ENCODE data around the gene SCMH1.
A peak's percentile ranks its signal among the peaks of the same experiment; 100 is the strongest.

The SCMH1 gene

DNA sequence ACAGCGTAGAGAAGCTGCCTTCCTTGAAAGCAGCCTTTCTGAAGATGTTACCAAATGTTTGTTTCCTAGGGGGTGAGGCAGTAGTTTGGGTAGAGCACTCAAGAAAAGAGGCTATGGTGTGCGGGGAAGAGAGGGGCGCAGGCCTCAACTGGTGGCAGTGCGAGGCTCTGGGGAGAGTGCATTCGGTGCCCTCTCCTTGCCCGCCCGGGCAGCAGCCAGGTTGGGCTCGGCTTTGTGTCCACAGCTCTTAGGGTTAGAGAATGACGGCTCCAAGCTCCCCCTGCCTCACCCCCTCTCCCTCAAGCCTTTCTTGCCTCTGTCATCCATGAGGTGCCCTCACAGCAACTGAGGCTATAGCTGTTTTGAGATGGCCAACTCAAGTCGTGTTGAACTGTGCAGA is 219.7 kb downstream of the SCMH1 start:
- DNase-seq, result no peak

GRCh38 chr1:41021526-41022308 is 220.4 kb downstream of the SCMH1 start, which contains the start of gene SLFNL1:
Gene SLFNL1 (minus strand): TSS chr1:41021725. CDS start chr1:41020660, 1,065 bp downstream.
- no peak for DNase-seq

- no peak for DNase-seq
Observed at GRCh38 chr1:41020654-41021053, 221.5 kb downstream of the SCMH1 start.

- DNase-seq, result no peak
Observed at GRCh38 chr1:41020109-41020576, 222.0 kb downstream of the SCMH1 start.

- no peak for DNase-seq
Observed at GRCh38 chr1:41019353-41019745, 222.8 kb downstream of the SCMH1 start.

- DNase-seq, result no peak
Observed at GRCh38 chr1:41018018-41018410, 224.1 kb downstream of the SCMH1 start.

GRCh38 chr1:41017141-41018017 is 224.7 kb downstream of the SCMH1 start:
- no peak for DNase-seq

DNA sequence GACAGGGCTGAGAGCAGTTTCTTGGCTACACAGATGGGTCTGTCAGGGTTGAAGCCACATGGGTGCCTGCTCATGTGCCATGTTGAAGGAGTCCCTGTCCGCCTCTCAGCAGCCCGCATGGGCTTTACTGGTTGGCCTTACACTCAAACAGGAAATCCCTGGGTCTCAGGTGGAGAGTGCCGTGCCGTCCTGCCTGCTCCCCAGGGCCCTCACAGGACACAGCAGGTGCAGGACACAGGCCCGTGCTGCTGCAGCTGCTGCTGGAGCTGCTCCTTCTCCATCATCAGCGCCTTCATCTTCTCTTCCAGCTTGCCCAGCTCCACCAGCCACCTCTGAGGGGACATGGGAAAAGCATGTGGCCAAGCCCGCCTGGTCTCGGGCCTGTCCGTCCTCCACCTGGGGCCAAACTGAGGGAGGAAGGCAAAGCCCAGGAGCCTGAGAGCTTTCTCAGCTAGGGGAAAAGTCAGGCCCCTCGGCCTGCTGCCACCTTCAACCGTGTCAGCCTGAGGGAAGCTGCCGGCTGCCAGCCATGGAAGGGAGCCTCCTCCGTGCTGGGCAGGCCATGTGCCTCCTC is 226.1 kb downstream of the SCMH1 start:
- DNase-seq, result no peak

- DNase-seq, result no peak
Observed at GRCh38 chr1:41015281-41015896, 226.7 kb downstream of the SCMH1 start.

DNA sequence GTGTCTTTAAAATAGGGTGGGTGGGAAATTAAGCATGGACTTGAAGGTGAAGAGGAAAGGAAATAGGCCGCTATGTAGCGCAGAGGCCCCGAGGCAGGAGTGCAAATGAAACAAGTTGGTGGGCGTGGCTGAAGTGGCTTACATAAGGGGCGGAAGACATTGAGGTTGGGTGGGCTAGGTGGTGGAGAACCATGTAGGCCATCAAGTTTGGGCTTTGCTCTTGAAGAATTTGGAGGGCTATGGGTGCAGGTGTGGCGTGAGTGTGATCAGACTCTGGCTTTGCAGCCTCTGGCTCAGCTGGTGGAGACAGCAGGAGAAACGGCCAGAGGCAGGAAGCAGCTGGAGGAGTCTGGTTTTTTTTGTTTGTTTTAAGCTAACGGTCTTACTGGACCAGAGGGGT is 227.2 kb downstream of the SCMH1 start:
- DNase-seq, result no peak

DNA sequence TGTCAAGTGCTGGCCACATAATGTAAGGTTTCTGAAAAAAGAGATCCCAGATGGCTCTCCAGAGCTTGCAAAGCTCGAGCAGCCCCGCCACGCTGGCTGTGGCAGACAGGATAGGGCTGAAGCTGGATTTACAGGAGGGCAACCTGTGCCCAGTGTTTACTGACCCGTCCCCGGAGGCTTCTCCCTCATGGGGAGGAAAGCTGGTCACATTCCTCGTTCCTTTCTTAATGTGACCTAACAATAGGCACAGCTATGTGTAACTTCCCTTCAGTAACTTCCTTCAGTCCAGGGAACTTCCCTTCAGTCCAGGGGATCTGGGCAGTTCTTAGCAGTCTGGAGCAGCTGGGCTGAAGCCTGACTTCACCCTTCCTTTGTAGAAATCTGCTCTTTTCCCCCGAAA is 228.3 kb downstream of the SCMH1 start:
- no peak for DNase-seq

GRCh38 chr1:41013024-41013423 is 229.1 kb downstream of the SCMH1 start:
- DNase-seq, result no peak

DNA sequence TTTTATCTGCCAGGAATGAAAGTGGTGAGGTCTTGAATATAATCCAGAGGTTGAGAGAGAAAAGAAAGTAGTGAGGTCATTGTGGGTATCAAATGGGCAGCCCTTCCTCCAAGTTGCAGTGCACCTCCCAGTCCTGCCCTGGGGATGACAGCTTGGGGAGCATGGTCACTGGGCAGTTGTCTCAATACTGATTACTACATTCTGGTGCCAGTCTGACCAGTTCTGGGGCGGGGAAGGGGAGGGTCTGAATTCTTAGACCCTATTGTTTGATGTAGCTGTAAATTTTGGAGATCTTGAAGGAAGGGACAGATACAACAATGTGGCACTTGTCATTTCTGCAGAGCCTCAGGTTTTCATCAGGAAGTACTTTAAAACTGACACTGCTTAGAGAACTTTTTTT is 231.8 kb downstream of the SCMH1 start:
- no peak for DNase-seq

DNA sequence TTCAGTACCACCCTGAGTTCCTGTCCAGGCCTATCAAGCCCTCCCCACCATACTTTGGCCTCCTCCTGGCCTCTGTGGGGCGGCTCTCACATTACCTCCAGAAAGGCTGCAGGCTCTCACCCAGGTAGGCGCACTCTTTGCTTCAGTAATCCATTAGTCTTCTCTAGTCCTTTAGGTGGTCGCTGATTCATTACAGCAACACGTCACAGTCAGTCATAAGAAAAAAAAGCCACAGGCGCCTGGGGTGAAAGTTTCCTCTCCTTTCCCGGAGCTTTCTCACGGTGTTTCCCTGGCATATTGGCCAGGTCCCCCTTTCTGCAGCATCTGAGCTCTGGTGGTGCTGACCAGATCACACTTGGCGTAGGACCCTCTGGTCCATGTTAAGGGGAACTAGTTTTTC is 232.6 kb downstream of the SCMH1 start:
- DNase-seq, result no peak

DNA sequence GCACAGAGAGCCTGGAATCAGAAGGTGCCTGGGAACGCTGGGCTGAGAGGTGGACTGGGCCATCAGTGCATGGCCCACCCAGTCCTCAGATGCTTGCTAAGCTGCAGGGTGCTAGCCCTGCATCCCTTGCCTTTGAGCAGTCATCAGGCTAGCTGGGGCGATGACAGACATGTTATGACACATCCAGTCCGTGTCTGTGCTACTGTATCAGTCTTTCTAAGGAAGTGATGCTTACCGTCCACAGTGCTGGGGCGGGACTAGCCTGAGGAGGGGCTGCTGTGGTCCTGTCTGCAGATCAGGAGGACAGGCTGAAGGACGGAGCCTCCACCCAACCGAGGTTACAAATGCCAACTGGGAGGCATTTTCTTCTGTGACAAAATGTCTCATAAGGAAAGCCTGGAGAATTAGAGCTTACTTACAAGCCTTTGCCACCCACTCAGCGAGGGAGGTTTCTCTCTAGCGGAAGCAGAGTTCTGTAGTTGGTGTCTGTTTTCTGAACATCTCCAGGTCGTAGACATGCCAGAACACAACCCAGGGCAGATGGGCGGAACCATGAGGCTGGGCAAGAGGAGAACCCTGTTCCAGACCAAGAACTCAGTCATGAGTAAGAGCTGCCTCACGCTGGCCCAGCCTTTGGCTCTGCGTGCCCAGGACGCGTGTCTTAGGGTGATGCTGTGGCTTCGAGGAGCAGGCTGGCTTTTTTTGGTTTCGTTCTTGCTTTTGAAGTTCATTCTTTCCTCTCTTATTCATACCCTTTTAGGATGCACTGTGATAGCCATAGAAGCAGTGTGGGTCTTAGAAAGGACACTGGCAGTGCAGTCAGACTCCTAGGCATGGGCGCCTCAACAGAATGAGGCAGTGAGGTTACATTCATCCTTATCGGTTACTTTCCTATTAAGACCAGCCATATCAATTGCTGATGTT is 234.9 kb downstream of the SCMH1 start:
- no peak for DNase-seq

GRCh38 chr1:41005876-41006275 is 236.2 kb downstream of the SCMH1 start:
- no peak for DNase-seq

DNA sequence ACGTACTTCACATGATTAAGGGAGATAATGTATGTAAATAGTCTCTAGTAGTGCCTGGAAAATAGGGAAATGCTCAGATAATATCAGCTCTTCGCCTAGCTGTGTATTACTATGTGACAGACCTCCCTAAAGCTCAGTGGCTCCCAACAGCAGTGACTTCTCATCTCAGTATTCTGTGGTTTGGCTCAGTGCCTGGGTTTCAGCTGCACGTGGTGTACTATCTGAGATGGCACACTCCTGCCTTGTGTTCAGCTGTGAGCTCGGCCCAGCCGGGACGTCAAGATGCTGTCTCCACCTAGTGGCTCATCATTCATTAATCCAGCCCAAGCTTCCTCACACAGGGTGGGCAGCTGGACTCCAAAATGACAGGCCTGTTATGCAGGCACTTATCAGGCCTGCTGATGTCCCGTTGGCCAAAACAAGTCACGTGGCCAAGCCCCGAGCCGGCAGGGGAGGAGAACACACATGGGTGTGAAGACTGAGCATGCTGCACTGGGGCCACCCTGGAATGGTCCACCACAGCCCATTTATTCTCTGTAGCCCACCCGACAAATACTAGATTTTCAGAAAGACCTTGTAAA is 238.4 kb downstream of the SCMH1 start:
- peak; percentile 81 for DNase-seq

DNA sequence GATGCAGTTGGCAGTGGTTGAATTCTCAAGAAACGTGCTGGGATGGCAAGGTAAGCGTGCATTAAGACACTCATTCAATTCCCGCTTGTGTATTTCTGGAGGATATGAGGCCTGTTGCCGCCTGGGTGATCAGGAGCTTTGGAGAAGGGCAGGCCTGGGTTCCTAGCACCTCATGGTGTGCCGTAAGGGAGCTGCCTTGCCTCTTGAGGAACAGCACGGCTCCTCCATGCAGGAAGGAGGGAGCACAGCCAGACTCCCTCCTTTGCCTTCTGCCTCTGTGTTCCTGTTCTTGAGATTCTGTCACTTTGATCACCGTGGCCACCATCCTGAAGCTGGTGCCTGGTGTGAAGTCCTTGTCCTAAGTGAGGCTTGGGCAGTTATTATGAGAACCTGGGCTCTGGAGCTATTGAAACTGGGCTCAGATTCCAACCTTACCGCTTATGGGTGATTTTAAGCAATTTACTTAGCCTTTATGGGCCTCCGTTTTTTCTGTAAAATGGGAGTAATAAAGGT is 238.9 kb downstream of the SCMH1 start:
- no peak for DNase-seq

GRCh38 chr1:40998668-40999067 is 243.4 kb downstream of the SCMH1 start:
- no peak for DNase-seq

- no peak for DNase-seq
Observed at GRCh38 chr1:40997096-40997495, 245.0 kb downstream of the SCMH1 start.

DNA sequence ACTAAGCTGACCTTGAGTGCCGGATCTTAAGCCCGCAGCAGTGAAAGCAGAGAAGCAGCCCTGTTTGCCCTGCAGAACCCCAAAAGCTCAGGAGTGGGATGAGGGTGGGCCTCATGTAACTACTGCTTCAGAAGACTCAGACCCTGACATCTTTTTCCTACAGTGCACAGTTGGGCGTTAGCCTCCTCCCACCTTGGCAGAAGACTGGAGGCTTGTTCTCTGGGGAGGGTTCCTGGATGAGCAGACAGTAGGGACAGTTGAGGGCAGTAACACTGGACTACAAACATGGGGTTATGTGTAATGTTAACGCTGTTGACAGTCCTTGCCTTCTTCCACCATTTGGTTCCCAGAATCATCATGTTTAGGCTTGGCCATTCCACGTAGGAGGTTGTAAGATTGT is 253.0 kb downstream of the SCMH1 start:
- DNase-seq, result no peak
